Mesothelial cell of epicardium (in vitro differentiated cells): ENCODE data around the gene CCDC8. TPM values are rescaled to one million over a fixed set of nuclear protein-coding genes. Genes with fewer than 3 reads are reported as not detected.
A peak's percentile ranks its signal among the peaks of the same experiment; 100 is the strongest.

Experiments used
- DNase-seq, 2 experiments: peaks; one replicate each; pipeline ENCODE4 v3.0.0; 2021; ENCODE audit warnings: low spot score in 2 of 2; ENCODE audit not compliant: unreplicated experiment in 2 of 2
- H3K27ac Mint-ChIP-seq: 2 replicates; pipeline ENCODE4 v1.8.0; 2021; ENCODE audit warnings: mixed read lengths
- H3K27me3 Mint-ChIP-seq: 2 replicates; pipeline ENCODE4 v1.8.0; 2021; ENCODE audit warnings: low read depth, mixed read lengths
- H3K36me3 Mint-ChIP-seq: 2 replicates; pipeline ENCODE4 v1.8.0; 2021; ENCODE audit warnings: mixed read lengths
- H3K4me1 Mint-ChIP-seq: 2 replicates; pipeline ENCODE4 v1.8.0; 2021; ENCODE audit warnings: mixed read lengths
- H3K4me3 Mint-ChIP-seq: 2 replicates; pipeline ENCODE4 v1.8.0; 2021; ENCODE audit warnings: mild to moderate bottlenecking, moderate library complexity, mixed read lengths
- H3K9me3 Mint-ChIP-seq: 2 replicates; pipeline ENCODE4 v1.8.0; 2021; ENCODE audit warnings: mixed read lengths
- CTCF ChIP-seq: fragments of 200-600 bp; sonication (generic); IDR thresholded peaks from one replicate; pipeline ENCODE4 v1.5.0; 2021; ENCODE audit warnings: antibody characterized with exemption; ENCODE audit not compliant: unreplicated experiment
- total RNA-seq: library from RNA; stranded (reverse); gene quantifications from 3 replicates; pipeline ENCODE4 v1.2.1, GENCODE V29; 2021

CCDC8 gene
- total RNA-seq, 1 donor from 2014 or later: 50.7 TPM

- DNase-seq: no peak
- no peaks in the 10 kb centered on the region for H3K27me3 Mint-ChIP-seq
- H3K9me3 Mint-ChIP-seq: peaks cover 7% of the 10 kb centered on the region
- H3K4me3 Mint-ChIP-seq: no peak overlapping the region
- TF ChIP-seq CTCF: no peak
- H3K27ac Mint-ChIP-seq: no peak overlapping the region
- peaks cover 6% of the 10 kb centered on the region for H3K4me1 Mint-ChIP-seq
- H3K36me3 Mint-ChIP-seq: peaks cover 2% of the 10 kb centered on the region
These were observed 40.9 kb upstream of the CCDC8 start for GRCh38 chr19:46454244-46454643.

- no peak for TF ChIP-seq CTCF
- Mint-ChIP-seq H3K27me3 (no peaks in the 10 kb centered on the region), H3K27ac (no peak overlapping the region), H3K9me3 (peaks cover 8% of the 10 kb centered on the region), H3K4me1 (peaks cover 6% of the 10 kb centered on the region), H3K36me3 (peaks cover 3% of the 10 kb centered on the region), H3K4me3 (no peak overlapping the region)
- no peak for DNase-seq
These were observed 40.3 kb upstream of the CCDC8 start for GRCh38 chr19:46453661-46454060.

- no peak overlapping the region for H3K27ac Mint-ChIP-seq
- H3K27me3 Mint-ChIP-seq: no peaks in the 10 kb centered on the region
- DNase-seq: no peak
- no peak for TF ChIP-seq CTCF
- H3K4me3 Mint-ChIP-seq: no peak overlapping the region
- H3K9me3 Mint-ChIP-seq: peaks cover 8% of the 10 kb centered on the region
- peaks cover 3% of the 10 kb centered on the region for H3K36me3 Mint-ChIP-seq
- H3K4me1 Mint-ChIP-seq: peaks cover 10% of the 10 kb centered on the region
These were observed 38.8 kb upstream of the CCDC8 start for GRCh38 chr19:46452186-46452585.

GRCh38 chr19:46451352-46451751, 38.0 kb upstream of the CCDC8 start:
- H3K36me3 Mint-ChIP-seq: peaks cover 3% of the 10 kb centered on the region
- DNase-seq: no peak
- peak overlapping the region; percentile 12 for H3K27ac Mint-ChIP-seq
- no peak for TF ChIP-seq CTCF
- H3K4me3 Mint-ChIP-seq: no peak overlapping the region
- H3K9me3 Mint-ChIP-seq: peaks cover 8% of the 10 kb centered on the region
- no peaks in the 10 kb centered on the region for H3K27me3 Mint-ChIP-seq
- peaks cover 9% of the 10 kb centered on the region for H3K4me1 Mint-ChIP-seq

- no peak for TF ChIP-seq CTCF
- Mint-ChIP-seq H3K9me3 (peaks cover 8% of the 10 kb centered on the region), H3K4me1 (peaks cover 6% of the 10 kb centered on the region), H3K27me3 (no peaks in the 10 kb centered on the region), H3K27ac (no peak overlapping the region), H3K36me3 (peaks cover 3% of the 10 kb centered on the region), H3K4me3 (no peak overlapping the region)
- no peak for DNase-seq
These were observed 37.4 kb upstream of the CCDC8 start for GRCh38 chr19:46450737-46451136.

GRCh38 chr19:46449228-46449627, 35.9 kb upstream of the CCDC8 start:
- no peak overlapping the region for H3K4me3 Mint-ChIP-seq
- H3K9me3 Mint-ChIP-seq: peaks cover 8% of the 10 kb centered on the region
- no peak for TF ChIP-seq CTCF
- peaks cover 6% of the 10 kb centered on the region for H3K4me1 Mint-ChIP-seq
- no peak for DNase-seq
- H3K27me3 Mint-ChIP-seq: no peaks in the 10 kb centered on the region
- peaks cover 3% of the 10 kb centered on the region for H3K36me3 Mint-ChIP-seq
- no peak overlapping the region for H3K27ac Mint-ChIP-seq
